GM19025 (cell line): ENCODE results near the gene MIOX.

ENCODE experiments used
- ATAC-seq: cut with Tn5 transposase; IDR thresholded peaks from one replicate; pipeline ENCODE4 v1.9.1; 2021; ENCODE audit warnings: mild to moderate bottlenecking, low read depth, moderate library complexity; ENCODE audit not compliant: unreplicated experiment

Gene MIOX

DNA sequence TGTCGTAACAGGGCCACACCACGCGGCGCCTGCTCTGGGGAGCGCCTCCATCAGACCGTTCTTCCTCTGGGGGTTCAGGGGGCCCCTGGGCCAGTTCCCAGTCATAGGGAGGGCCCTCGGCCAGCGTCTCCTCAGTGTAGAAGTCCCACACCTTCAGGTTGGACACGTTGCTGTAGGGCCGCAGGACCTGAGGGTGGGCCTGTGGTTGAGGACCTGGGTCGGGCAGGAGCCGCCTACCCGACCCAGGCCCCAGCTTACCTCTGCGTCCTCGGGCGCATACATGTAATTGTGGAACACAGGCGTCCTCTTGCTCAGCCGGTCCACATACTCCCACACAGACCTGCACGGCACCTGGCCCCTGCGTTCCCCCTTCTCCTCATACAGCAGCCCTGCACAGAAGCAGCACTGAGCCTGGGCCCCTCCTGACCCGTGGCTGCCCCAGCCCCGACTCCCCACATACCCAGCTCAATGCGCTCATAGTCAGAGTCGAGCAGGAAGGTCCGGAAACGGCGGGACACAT, 32.0 kb upstream of the MIOX start:
- ATAC-seq, result no peak

DNA sequence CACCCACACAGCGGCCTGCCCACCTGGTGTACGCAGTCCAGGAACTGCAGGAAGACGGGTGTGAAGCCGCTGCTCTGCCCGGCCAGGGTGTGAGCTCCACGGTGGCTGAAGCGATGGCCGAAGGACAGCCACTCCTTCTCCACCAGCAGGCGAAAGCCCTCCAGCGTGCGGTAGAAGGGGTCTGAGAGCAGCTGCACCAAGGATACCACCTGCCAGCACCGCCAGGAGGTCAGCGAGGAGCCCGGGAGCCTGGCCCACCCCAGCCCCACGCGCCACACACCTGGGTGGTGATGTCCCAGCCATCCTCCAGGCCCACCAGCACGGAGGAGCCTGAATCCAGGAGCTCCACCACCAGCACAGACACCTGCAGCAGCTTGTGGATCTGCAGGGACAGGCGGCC, 31.5 kb upstream of the MIOX start:
- ATAC-seq, result no peak

DNA sequence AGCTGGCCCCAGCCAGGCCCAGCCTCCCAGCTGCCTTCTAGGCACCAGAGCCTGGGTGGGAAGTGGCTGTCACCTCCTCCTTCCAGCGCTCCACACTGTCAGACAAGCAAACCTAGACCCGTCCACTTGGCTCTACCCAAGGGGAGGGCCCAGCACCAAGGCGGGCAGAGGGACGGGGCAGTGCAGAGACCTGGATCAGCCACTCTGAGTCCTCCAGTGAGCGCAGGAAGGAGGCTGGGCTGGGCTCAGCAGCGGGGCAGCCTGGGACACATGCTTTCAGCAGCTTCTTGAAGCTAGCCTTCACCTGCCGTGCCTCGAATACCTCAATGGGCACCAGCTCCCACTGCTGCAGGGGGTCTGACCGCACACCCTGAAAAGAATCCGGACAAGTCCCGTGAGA, 30.6 kb upstream of the MIOX start:
- ATAC-seq, result no peak

DNA sequence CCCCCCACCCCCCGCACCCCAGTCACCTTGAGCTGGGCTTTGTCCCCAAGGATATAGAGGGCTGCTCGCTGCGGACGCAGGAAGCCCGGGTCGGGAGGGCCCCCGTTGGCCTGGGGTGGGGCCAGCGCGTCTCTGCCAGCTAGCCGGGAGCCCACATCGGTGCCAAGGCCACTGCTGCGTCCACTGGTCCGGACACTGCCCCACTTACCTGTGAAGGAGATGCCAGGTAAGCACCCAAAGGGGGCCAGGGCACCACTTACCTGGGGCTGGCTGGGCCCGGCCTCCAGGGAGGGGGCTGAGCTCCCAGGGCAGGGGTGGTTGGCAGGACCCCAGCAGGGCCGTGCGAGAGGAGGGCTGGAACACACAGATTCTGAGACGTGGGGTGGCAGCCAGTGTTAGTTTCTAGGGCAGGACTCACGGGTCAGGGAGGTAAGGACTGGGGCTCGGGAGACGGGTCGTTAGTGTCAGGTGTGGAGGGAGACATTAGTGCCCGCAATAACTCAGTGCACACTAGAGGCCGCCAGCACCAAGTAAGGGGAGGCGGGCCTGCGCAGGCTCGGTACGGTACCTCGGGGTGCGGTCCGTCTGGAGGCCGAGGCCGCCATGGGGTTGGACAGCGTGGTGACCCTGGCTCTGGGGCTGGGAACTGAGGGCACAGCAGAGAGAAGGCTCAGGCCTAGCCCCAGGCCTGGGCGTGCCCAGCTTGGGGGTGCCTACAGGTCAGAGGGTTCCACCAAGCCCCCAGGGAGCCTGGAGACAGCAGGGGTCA, 30.0 kb upstream of the MIOX start:
- ATAC-seq, result no peak

DNA sequence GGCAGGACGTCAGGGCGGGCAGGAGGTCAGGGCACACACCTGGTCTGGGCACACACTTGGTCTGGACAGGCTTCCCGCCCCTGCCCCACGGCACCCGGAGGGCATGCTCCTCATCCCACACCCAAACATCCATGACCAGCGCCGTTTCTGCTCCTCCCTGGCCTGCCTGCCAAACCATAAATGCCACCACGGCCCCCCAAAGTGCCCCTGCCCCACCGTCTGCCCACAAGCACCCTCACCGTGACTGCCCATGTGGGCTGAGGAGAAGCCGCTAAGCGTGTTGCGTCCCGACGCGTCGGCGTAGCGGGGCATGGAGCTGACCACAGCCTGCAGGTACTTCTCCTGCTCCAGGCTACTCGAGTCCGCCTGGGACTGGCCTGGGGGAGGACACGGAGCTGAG, 27.6 kb upstream of the MIOX start:
- no peak for ATAC-seq

DNA sequence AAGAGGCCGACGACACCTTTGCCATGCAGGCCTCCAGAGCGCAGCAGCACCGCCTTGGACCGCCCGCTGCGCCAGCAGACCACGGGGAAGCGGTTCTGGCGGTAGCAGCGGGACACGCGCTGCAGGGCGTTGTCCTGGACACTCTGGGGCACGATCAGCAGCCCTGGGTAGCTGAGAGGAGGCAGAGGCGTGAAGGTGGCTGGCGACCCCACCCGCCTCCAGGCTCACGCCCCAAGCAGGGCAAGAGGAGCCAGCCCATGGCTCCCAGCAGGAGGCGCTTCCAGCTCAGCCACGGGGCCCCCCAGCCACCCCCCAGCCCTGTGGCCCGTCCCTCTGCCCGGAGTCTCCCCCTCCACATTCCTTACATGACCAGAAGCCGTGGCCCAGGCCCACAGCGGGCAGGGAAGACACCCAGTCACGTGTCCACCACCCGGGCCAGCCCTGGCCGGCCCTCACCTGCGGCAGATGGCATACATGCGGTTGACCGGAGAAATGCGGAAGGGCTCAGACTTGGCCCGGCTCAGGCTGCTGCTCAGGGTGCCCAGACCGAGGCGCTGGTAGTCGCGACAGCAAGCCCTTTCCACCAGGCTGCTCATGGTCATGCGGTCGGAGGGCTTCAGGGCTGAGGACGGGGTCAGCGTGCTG, 27.0 kb upstream of the MIOX start:
- no peak for ATAC-seq

DNA sequence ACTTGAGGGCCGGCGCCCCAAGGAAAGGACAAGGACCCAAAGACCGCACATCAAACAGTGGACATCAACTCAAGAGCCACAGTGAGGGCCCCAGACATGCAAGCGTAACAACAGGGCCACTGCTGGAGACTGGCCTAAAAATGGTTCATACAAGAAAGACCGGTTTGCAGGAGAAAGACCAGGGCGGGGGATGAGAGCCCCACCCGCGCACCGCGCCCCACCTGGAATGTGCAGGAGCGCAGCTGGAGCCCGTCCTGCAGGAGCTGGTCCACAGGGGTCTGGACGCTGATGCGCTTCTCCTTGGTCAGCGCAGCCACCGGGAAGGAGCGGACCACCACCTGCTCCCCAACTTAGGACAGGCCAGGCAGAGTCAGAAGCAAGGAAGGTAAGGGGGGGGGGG, 25.7 kb upstream of the MIOX start:
- no peak for ATAC-seq

DNA sequence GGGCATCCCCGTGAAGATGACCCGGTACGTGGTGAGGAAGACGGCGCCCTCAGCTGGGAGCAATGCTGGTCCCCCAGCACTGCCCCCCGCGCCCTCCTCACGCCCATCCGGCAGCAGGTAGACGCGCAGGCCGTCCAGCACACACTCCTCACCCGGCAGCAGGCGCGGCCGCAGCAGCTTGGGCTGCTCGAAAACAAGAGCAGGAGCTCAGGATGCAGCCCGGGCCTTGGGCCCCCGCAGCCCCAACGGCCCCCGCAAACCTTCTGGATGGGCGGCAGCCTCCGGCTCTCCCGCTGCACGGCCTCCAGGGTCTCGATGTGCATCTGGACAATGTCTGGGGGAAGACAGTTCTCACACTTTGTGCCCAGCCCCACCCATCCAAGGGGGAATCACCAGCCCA, 25.1 kb upstream of the MIOX start:
- no peak for ATAC-seq

DNA sequence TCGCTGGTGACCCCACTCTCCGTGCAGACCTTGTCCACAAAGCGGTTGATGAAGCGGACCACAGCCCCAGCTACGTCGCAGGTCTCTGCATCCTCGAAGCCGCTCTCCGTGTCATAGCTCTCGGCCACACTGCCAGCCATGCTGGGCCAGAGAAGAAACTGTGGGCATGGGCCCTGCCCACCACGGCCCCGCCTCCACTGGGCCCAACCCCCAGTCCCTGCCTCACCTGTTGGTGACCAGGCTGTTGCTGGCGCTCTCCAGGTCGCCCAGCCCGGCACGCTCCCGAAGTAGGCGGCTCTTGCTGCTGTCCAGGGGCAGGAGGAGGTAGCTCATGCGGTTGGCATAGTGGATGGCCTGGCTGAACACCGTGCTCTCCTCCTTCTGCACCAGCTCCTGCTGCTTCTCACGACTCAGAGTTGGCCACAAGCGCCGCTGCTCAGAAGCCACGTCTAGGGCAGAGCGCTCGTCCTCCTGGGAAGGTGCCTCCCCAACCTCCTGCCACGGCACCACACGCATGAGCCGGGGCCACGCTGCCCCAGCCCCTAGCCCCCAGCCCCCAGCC, 24.6 kb upstream of the MIOX start:
- no peak for ATAC-seq

DNA sequence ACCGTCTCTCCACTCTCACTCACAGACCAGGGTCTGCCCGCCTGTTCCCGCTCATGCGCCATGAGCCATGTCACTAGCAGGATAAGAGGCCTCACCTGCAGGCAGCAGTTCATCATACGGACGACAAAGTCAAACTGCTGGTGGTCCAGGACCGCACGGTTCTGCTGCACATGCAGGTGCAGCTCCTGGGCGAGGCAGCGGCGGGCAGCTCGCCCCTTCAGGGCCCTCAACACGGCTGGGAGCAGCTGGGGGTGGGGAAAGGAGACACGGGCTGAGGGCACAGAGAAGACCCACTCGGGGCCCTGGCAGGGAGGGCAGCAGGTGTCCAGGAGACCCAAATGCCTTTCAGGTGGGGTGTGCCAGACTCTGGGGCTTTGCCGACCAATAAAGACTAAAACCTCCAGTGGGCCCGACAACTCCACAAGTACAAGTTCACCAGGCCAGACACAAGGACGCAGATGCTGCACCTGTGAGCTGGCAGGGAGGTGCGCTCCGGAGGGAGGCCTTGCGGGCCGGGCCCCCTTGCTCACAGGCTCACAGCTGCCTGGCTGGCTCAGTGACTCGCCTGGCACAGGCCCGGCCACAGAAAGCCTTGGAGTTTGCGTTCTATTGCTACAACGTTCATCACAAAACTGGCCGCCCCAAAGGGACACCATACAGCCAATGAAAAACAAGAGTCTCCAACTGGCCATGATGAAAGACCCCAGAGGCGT, 23.3 kb upstream of the MIOX start:
- ATAC-seq, result no peak

DNA sequence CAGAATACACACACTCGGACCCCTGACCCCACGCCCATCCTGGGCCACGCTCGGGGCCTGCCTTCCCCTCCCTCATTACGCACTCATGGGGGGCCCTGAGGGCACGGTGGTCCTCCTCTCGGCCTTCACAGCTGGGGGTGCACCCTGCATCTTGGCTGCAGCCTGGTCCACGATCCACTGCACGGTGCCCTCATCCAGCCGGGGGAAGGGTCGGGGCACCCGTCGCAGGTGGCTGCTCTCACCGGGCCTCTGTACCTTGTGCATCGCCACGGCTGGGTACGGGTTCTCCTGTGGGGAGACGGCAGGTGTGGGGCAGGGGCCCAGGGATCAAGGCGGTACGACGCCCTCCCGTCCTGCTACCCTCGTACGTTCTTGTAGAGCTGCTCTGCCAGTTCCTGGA, 22.2 kb upstream of the MIOX start:
- no peak for ATAC-seq

DNA sequence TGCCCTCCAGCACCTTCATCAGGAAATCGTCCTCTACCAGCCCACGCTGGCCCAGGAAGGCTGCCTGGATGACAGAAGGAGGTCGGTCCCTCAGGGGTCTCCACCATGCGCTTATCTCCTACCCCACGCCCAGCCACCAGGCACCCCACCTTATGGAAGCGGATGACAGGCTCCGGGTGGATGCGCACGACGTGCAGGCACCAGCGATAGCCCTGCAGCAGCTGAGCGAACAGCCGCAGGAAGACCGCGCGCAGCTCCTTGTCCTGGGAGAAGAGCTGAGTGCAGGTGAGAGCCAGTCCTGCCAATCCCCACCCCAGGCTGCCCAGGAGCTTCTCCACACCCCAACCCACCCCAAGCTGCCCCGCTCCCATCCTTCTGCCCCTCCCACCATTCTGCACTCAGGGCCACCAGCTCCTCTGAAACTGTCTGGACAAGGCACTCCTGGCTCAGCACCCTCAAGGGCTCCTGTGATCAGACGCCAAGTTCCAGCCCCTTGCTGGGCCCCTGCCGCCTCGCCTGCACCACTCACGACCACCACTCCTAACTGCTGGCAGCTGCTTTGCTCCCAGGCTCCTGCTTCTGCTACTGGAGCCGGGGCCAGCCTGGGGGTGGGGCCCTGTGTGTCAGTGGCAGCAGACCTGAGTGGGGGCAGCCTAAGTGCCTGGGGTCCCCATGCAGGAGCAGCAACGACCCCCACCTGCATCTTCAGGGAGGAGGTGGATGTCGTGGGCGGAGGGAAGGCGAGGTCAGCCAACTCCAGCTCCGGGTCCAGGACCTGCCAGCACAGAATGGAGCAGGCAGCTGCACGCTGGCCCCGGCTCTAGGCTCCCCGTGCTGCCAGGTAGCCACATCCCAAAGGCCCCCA, 21.4 kb upstream of the MIOX start:
- ATAC-seq, result no peak

DNA sequence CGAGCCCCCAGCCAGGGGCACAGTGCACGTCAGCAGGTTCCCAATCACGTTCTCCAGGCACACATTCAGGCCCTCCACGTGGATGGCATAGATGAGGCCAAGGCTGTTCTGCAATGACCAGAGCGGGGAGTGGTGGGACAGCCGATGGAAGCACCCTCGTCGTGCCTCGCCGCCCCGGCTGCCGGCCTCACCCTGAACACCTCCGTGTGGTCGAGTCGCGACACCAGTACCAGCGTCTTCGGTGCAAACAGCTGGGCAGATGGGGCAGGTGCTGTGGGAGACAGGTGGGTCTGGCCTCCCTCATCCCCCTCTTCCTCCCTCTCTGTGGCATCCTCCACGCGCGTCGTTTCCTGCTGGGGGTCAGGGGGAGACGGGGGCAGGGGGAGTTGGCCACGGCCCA, 19.3 kb upstream of the MIOX start:
- no peak for ATAC-seq

DNA sequence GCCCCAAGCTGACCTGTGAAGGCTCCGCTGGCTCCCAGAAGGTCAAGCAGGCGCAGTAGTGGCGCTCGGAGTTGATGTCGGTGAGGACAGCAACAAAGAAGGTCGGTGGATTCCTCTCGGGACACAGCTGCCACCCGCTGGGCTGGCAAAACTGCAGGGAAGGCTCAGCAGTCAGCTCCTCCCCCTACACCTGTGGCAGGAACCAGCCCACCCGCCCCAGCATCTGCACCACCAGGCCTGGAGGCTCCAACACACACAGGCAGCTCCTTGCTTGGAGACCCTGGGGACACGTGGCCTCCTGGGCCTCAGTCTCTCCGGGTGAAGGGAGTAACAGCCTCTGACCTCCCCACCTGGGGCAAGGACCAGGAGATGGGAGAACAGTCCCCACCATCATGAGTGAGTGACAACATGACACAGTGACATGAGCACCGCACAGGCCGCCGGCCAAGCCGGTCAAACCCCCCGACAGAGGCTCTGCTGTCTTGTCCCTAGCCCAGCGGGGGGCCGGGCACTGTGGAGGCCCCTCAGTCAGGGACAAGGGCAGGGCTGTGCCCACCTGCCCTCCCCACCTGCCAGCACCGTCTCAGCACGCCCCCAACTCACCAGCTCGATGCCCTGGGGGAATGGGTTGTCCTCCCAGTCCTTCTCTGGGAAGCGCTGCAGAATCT, 18.8 kb upstream of the MIOX start:
- ATAC-seq, result no peak

DNA sequence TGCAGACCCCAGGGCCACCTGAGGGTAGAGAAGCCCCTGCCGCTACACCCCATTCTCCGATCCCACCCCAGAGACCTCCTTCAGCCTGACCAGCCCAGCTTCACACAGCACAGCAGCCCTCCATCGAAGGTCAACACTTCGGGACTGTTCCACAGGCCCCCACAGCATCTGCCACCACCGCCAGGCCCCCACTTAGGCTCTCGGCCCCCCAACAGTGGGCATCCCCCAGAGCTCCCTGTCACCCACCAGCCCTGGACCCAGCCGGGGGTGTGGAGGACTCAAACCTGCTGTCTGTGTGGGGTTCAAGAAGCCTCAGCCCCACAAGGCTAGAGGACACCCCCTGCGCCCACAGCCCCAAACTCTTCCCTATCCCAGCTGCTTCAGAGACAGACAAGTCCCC, 18.0 kb upstream of the MIOX start:
- ATAC-seq, result no peak

DNA sequence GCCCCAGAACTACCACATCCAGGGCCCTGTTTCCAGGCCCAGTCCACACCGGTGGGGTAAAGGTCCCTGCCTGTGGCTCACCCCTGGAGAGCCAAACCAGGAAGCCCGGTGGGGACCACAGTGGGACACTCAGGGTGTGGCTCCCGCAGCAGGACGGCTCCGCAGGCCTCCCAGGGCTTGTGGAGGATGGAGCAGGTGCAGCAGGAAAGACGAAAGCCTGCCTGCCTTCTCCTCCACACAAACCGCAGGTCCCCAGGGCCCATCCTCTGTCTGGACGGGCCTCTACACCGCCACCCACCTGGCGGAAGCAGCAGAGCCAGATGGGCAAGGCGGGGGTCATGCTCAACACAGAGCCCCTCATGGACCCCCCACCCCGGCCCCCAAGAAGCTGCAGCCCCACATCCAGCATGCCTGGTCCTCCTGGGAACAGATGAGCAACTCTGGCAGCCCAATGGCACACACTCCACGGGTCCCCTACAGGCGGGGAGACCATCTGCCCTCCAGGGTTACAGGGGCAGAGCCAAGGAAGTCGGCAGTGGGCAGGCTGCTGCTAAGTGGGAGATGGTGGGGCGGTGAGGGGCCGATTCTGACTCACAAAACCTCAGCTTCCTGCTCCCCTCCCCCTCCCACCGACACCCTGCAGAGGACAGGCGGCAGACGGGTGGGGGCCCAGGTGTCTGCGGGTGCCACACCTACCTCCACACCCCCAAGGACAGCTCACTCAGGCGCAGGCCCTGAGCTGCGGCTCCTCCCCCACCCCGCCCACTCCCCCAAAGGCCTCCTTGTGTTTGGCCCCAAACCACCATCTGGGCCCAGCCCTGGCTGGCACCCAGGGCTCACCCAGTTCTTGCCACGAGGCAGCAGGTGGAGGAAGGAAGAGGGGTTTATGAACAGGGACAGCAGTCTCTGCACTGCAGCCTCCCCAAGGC, 17.0 kb upstream of the MIOX start:
- ATAC-seq, result peak; percentile 55

DNA sequence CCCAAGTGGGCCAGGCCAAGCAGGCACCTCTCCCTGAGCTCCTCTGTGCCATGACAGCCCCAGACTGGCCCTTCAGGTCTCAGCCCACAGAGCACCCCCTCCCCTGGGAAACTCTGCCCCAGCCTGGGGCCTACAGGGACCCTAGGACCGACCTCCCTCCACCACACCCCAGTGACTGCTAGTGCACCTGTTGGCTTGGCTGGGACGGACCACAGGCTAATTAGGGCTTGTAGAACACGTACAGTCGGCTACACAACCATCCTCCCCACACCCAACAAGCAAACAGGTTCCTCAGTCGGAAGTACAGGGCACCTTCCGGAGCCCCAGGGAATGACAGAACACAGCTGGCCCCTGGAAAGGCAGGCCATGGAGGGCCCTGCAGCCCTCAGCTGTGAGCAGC, 16.2 kb upstream of the MIOX start:
- ATAC-seq, result no peak

DNA sequence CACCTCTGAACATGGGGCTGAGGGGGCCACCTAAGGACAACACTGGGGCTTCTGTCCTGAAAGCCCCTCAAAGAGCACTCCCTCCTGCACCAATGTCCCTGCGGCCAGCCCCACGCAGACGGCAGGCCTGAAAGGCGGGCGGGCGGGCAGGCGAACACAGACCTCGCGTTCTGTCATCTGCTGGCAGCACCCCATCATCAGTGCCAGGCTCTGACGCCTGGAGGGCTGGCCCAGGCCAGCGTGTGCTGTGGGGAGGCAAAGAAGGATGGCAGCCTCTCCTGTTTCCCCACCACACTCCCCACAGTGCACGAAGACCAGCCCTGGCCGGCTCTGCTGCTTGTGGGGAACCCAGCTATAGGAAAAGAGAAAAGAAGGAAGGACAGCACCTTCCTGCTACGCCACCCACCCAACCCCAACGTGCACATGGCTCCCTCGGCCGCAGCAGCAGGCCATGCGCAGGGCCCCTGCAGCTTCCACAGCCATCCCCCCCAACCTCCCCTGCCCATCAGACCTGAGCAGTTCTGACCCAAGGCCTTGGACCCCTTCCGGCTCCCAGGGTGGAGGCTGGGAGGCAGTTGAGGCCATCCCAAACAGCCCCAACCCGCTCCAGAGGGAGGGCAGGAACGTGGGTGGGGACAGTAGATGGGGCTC, 15.3 kb upstream of the MIOX start:
- no peak for ATAC-seq
